IPS-NIHi7 (cell line): Measurements from ENCODE around the gene OTOP3.

ENCODE experiments used
- DNase-seq: peaks from one replicate; pipeline ENCODE4 v3.0.0; 2012; ENCODE audit warnings: mixed read lengths; ENCODE audit errors: extremely low spot score

Gene OTOP3

DNA sequence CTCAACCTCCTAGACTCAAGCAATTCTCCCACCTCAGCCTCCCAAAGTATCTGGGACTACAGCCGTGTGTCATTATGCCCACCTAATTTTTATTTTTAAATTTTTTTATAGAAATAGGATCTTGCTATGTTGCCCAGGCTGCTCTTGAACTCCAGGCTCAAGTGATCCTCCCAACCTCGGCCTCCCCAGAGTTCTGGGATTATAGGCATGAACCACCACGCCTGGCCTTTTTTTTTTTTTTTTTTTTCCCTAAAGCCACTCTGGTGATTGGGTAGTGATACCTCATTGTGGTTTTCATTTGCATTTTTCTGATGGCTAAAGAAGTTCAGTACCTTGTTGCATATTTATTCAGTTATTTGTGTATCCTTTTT, 50.5 kb downstream of the OTOP3 start:
- DNase-seq = no peak

DNA sequence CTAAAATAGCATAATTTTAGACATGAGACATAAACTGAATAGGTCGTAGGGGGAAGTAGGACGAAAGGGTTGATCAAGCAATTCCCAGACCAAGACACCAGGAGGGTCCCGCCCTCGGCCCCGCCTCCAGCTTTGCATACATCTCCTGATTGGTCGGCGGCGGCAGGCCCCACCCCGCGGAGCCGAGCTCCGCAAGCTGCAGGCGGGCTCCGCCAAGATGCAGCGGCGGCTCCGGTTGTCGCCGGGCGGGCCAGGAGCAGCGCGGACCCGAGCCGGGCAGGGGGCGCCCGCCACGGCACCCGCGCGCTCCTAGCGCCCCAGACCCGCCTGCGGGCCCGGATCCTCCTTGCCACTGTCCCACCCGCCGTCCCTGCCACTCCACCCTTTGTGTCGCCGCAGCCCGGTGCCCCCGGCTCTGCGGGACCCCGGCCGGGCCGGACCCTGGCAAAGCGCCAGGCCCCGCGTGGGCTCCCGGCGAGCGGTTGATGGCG, 51.8 kb downstream of the OTOP3 start, which contains the start of gene CDR2L:
CDR2L (plus strand) TSS at position 215 of the 491 bp plus-strand sequence. CDS start 412 bp downstream, outside the sequence.
- peak; percentile 95 for DNase-seq

- DNase-seq = peak; percentile 60
Measured at GRCh38 chr17:74987909-74988711, 52.4 kb downstream of the OTOP3 start.

DNA sequence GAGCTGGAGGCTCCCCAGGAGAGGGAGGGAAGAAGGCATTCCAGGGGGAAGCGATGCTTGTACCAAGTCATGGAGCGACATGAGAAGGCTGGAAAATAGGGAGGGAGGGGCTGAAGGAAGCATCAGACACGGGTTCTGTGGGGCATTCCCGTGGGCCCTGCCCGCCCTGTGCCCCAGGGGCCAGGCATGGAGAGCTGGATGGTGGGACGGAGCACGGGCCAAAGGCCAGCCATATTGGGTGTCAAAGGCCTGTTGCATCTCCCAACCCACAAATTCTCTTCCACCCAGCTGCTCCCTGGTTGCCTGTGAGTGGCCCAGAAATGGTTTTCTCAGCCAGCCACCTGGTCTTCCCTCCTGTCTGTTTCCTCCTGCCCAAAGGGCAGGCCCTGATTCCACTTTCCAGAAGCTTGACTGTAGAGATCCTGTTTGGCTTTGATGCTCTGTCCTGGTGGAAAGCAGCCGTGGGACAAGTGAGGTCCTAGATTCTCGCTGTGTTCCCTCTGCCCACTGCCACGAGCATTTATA, 54.9 kb downstream of the OTOP3 start:
- DNase-seq = no peak

GRCh38 chr17:74992223-74992622, 56.5 kb downstream of the OTOP3 start:
- no peak for DNase-seq

DNA sequence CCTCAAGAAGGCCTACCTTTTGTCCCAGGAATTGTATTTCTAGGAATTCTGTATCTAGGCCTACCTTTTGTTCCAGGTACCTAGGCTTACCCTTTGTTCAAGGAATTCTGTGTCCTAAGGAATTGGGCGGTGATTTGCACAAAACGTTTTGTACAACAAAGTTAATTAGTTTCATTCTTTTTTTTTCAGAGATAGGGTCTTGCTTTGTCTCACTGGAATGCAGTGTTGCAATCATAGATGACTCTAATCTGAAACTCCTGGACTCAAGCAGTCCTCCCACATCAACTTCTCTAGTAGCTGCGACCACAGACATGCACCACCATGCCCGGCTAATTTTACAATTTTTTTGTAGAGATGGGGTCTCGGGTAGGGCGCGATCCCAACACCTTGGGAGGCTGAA, 58.7 kb downstream of the OTOP3 start:
- no peak for DNase-seq

- DNase-seq = no peak
Measured at GRCh38 chr17:74995847-74996246, 60.1 kb downstream of the OTOP3 start.

- no peak for DNase-seq
Measured at GRCh38 chr17:74998783-74999182, 63.1 kb downstream of the OTOP3 start.

DNA sequence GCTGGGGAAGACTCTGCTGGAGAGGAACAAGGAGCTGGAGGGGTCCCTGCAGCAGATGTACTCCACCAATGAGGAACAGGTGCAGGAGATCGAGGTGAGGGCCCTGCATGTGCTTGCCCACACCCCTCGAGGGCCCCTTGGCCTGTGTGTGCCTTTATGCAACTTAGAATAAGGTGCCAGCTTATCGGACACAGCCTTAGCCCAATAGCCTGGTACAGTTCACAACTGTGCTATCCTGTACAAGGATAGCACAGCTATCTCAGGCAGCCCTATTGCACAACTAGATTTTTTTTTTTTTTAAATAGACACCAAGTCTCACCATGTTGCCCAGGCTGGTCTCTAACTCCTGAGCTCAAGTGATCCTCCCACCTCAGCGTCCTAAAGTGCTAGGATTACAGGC, 63.8 kb downstream of the OTOP3 start:
- no peak for DNase-seq
